ENCODE data around the gene PNN. TPM values are rescaled to one million over a fixed set of nuclear protein-coding genes. Genes with fewer than 3 reads are reported as not detected.
"Not testable (repeated sequence)": the region's sequence is repeated elsewhere in the genome, so short reads cannot be mapped to it uniquely, and the experiment has no call there.

PNN gene
- total RNA-seq, 1 experiment from 2014 or later: 156 TPM

DNA sequence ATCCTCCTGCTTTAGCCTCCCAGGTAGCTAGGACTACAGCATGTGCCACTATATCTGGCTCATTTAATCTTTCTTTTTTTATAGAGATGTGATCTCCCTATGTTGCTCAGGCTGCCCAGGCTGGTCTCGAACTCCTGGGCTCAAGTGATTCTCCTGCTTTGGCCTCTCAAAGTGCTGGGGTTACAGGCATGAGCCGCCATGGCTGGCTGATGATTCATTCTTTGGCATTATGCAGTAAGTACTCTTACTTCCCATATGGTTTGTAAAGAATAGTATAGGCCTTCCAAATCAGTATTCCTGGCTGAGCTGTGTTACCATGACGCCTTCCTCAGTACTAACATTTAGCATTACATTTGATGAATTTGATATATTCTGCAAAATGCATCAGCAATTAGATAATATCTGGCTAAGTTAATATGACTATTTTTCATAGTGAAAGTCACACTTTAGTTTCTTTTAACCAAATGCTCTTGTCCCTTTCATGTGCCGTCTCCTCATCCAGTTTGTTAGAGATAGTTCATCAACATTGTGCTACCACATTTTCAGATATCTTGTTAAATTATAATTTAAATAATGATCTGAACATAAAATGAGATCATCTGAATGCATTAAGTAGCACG lies 55.5 kb downstream of the PNN start:
- Mint-ChIP-seq H3K27me3 (ENCODE audit: low read depth) (no peaks in the 10 kb centered on the region), H3K4me3 (no peak overlapping the region), H3K4me1 (peaks cover 6% of the 10 kb centered on the region), H3K36me3 (no peaks in the 10 kb centered on the region), H3K9me3 (no peaks in the 10 kb centered on the region), H3K27ac (no peak overlapping the region)
- ATAC-seq (no peak), DNase-seq (ENCODE audit: low spot score) (no peak)
- TF ChIP-seq ZNF219 (CRISPR knock-in tag; IDR thresholded peaks at IDR 0.05; ENCODE audit: borderline replicate concordance) (no peak), IRF2 (CRISPR knock-in tag; IDR thresholded peaks at IDR 0.05; ENCODE audit: borderline replicate concordance, low read depth) (no peak), ZNF263 (CRISPR knock-in tag; IDR thresholded peaks at IDR 0.05; ENCODE audit: low read depth) (no peak), RELA (CRISPR knock-in tag; IDR thresholded peaks at IDR 0.05; ENCODE audit: borderline replicate concordance) (no peak), MYBL2 (CRISPR knock-in tag; IDR thresholded peaks at IDR 0.05) (no peak), FOXP1 (CRISPR knock-in tag; IDR thresholded peaks at IDR 0.05; ENCODE audit: borderline replicate concordance) (no peak)
- TF ChIP-seq, protein P1, sequence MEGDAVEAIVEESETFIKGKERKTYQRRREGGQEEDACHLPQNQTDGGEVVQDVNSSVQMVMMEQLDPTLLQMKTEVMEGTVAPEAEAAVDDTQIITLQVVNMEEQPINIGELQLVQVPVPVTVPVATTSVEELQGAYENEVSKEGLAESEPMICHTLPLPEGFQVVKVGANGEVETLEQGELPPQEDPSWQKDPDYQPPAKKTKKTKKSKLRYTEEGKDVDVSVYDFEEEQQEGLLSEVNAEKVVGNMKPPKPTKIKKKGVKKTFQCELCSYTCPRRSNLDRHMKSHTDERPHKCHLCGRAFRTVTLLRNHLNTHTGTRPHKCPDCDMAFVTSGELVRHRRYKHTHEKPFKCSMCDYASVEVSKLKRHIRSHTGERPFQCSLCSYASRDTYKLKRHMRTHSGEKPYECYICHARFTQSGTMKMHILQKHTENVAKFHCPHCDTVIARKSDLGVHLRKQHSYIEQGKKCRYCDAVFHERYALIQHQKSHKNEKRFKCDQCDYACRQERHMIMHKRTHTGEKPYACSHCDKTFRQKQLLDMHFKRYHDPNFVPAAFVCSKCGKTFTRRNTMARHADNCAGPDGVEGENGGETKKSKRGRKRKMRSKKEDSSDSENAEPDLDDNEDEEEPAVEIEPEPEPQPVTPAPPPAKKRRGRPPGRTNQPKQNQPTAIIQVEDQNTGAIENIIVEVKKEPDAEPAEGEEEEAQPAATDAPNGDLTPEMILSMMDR (IDR thresholded peaks at IDR 0.05): no peak
- TF ChIP-seq, protein P2, sequence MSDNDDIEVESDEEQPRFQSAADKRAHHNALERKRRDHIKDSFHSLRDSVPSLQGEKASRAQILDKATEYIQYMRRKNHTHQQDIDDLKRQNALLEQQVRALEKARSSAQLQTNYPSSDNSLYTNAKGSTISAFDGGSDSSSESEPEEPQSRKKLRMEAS (CRISPR knock-in tag; IDR thresholded peaks at IDR 0.05): no peak
- TF ChIP-seq, protein P3, sequence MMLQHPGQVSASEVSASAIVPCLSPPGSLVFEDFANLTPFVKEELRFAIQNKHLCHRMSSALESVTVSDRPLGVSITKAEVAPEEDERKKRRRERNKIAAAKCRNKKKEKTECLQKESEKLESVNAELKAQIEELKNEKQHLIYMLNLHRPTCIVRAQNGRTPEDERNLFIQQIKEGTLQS (CRISPR knock-in tag; conservative IDR thresholded peaks at IDR 0.05): no peak
- TF ChIP-seq, protein P4, sequence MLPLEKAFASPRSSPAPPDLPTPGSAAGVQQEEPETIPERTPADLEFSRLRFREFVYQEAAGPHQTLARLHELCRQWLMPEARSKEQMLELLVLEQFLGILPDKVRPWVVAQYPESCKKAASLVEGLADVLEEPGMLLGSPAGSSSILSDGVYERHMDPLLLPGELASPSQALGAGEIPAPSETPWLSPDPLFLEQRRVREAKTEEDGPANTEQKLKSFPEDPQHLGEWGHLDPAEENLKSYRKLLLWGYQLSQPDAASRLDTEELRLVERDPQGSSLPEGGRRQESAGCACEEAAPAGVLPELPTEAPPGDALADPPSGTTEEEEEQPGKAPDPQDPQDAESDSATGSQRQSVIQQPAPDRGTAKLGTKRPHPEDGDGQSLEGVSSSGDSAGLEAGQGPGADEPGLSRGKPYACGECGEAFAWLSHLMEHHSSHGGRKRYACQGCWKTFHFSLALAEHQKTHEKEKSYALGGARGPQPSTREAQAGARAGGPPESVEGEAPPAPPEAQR (CRISPR knock-in tag; IDR thresholded peaks at IDR 0.05): no peak
- TF ChIP-seq, protein P5, sequence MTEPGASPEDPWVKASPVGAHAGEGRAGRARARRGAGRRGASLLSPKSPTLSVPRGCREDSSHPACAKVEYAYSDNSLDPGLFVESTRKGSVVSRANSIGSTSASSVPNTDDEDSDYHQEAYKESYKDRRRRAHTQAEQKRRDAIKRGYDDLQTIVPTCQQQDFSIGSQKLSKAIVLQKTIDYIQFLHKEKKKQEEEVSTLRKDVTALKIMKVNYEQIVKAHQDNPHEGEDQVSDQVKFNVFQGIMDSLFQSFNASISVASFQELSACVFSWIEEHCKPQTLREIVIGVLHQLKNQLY (CRISPR knock-in tag; IDR thresholded peaks at IDR 0.05): no peak
- ChIA-PET POLR2A (no interaction called here), CTCF (interaction anchor here (1.0 to 2.6 kb wide), 7 partner anchors 9 to 196 kb away, joined by 3 to 31 read pairs (median 5); no protein-coding TSS in a partner anchor)

DNA sequence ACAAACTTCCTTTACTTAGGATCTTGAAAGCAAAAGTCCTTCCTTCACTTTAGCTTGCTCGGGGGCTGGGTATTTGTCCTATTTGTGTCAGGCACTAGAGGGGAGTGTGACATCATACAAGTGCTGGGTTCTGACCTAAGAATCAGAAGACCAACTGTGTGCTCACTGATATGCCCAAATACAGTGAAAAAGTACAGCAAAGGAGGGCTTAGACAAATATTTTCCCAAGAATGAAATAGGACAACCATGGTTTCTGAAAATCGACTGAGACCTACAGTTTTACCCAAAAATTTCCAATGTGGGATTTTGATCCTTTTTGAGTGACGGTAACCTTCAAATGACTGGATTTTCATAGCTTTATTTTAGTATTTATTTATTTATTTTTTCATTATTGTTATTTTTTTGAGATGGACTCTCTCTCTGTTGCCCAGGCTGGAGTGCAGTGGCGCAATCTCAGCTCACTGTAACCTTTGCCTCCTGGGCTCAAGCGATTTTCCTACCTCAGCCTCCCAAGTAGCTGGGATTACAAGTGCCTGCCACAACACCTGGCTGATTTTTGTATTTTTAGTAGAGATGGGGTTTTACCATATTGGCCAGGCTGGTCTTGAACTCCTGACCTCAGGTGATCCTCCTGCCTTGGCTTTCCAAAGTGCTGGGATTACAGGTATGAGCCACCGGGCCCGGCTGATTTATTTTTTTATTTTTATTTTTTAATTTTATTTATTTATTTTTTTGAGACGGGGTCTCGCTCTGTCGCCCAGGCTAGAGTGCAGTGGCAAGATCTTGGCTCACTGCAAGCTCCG lies 56.9 kb downstream of the PNN start:
- TF ChIP-seq GABPB1 (CRISPR knock-in tag; IDR thresholded peaks at IDR 0.05): peak; percentile 72; the same call in 1 of the 2 replicates
- TF ChIP-seq, protein P1 (IDR thresholded peaks at IDR 0.05): 0 out of 2 replicates have a peak, but pooled peaks have one; percentile 14
- CTCF ChIA-PET: interaction anchor here (0.6 to 2.6 kb wide), 21 partner anchors 10 to 237 kb away, joined by 3 to 31 read pairs (median 4); partner anchors contain the start of genes FBXO33 and TRAPPC6B
- H3K4me3 Mint-ChIP-seq; H3K36me3 Mint-ChIP-seq; H3K4me1 Mint-ChIP-seq; H3K9me3 Mint-ChIP-seq; H3K27me3 Mint-ChIP-seq (ENCODE audit: low read depth): not testable (repeated sequence)
- POLR2A ChIA-PET: interaction anchor here (0.7 to 1.0 kb wide), 2 partner anchors 15 to 135 kb away, joined by 3 read pairs; no protein-coding TSS in a partner anchor
- ATAC-seq (peak; percentile 95), DNase-seq (ENCODE audit: low spot score) (peak; percentile 27)
- H3K27ac Mint-ChIP-seq: peak overlapping the region; percentile 33; the same call in 1 of the 2 replicates

Other genes with a start within 250 kb of the PNN start
- 56.0 to 62.9 TPM (median 56.4 TPM) in 3 replicates for gene SEC23A, start 72.0 kb upstream of the PNN start, total RNA-seq (2021)
- 27.1 to 34.9 TPM (median 31.8 TPM) in 3 replicates for gene GEMIN2, start 60.9 kb upstream of the PNN start, total RNA-seq (2021)
- gene TRAPPC6B, start 4.9 kb upstream of the PNN start, total RNA-seq (2021): 19.8 to 22.2 TPM (median 20.8 TPM) in 3 replicates
- gene MIA2, start 58.7 kb downstream of the PNN start, total RNA-seq (2021): 10.9 to 11.3 TPM (median 11.3 TPM) in 3 replicates

All from WTC11 (cell line).